ENCODE results near the gene ZBED3. TPM values are rescaled to one million over a fixed set of nuclear protein-coding genes. Genes with fewer than 3 reads are reported as not detected.

The ZBED3 gene
- total and polyA plus RNA-seq, 9 of the 15 experiments (the other 6 are each of a cell fraction or from before 2014, with no cell fraction given): 0.01 to 0.03 (median 0.01) TPM; not detected in 5

DNA sequence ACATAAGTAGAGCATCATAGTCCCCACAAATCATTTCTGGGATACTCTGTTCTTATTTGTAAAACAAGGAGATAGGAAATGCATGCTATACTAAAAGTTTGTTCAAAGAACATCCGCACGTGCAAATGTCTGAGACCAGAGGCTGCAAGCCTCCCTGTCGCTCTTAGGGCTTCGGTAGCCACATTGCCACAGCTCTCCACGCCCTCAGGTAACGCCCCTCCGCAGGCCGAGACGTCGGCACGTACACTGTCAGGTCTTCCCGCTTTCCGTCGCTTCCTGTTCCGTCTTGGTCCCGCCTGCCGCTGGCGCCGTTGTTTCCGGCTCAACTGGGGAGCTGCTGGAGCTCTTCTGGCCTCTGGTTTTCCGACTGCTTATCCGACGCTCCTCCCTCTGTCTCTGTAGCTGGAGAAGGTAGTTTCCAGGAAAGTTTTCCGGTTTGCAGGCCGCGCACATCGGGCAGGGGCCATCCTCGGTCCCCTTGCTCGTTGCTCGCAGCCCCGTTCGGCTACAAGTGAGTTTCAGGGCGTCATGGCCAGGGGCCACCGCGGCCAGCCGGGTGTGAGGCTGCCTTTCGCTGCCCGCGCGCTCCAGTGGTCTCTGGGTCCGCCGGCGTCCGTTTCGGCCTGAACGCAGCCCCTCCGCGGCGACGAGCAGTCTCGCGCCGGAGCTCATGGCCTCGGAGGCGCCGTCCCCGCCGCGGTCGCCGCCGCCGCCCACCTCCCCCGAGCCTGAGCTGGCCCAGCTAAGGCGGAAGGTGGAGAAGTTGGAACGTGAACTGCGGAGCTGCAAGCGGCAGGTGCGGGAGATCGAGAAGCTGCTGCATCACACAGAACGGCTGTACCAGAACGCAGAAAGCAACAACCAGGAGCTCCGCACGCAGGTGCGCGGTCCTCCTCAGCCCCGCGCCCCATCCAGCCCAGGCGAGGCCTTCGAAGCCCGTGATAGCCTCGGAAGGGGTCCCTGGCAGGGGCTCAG is 56.7 kb downstream of the ZBED3 start, which contains the start of gene AGGF1 (continued):
- TF ChIP-seq CLOCK (CRISPR knock-in tag; IDR thresholded peaks at IDR 0.05; ENCODE audit: borderline replicate concordance) (no peak), RREB1 (CRISPR knock-in tag; IDR thresholded peaks at IDR 0.05) (no peak), SMARCA5 (IDR thresholded peaks at IDR 0.05) (no peak), PCBP2 (IDR thresholded peaks at IDR 0.05; ENCODE audit: low read depth, low read length, poor library complexity, severe bottlenecking) (no peak), PML (IDR thresholded peaks at IDR 0.05; ENCODE audit: low read length) (peak; percentile 37; the same call in 1 of the 2 replicates), CREB3L1 (IDR thresholded peaks at IDR 0.05; ENCODE audit: borderline replicate concordance, low read depth) (peak; percentile 66; the same call in 1 of the 2 replicates), TAF9B (IDR thresholded peaks at IDR 0.05; ENCODE audit: partially characterized antibody) (peak; percentile 38), SNIP1 (IDR thresholded peaks at IDR 0.05; ENCODE audit: low read depth) (no peak), SRF (CRISPR knock-in tag; IDR thresholded peaks at IDR 0.05) (peak in 1 of 2 experiments; percentile 52; a peak in 1 of 4 replicates), MEIS2 (IDR thresholded peaks at IDR 0.05; ENCODE audit: partially characterized antibody) (peak; percentile 43)
- TF ChIP-seq, protein P1, sequence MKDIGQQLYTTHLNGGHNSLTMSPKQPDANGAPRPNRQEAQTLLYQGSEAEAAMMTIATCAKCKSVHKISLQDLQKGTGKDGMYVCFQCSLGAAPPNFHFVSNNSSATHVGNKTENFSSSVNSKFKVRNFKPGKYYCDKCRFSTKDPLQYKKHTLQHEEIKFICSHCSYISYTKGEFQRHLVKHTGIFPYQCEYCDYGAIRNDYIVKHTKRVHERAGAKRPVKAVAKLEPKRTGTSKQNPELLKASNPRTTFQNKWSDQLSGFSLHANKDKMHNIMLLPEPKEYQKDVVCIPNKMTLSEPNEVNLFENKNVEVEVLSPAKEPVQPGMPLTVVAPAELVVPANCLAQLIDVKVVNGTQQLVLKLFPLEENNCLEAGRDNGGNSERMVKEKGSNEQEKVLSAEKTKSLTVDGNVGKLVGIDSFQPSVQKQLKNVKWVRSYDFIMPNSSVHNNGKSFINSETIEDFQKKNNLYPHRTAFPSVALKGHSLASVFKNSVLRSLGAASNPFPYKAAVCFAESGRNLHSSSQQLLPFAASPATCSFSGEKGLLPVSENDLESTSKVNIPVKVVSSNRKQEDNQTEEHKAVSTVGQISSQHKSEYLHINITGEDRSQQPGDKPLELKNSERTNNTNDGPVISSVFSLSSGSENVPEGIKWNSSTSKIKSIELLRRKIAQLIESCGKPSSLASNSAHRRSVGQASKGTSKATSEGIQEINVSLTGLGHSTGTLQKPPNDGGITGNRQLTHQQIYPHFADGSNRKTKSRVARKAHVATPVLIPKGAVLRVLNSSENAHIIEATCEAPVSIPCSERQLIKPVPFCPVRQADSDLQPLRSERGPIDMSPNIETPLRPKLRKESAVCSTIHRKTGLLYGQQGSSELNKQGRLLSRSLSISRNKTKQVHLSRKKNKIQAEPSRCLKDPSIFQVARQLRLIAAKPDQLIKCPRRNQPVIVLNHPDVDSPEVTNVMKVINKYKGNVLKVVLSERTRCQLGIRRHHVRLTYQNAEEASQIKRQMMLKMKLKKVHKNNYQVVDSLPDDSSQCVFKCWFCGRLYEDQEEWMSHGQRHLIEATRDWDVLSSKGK (CRISPR knock-in tag; IDR thresholded peaks at IDR 0.05): no peak

Data from K562 (cell line).